Ishikawa (cell line): Measurements from ENCODE around the gene SRGAP1.

Source experiments
- CEBPB ChIP-seq: IDR thresholded peaks from 2 replicates; pipeline ENCODE4 v1.6.1; 2012
- CREB1 ChIP-seq: IDR thresholded peaks from 2 replicates; pipeline ENCODE4 v1.6.1; 2012; ENCODE audit warnings: low read depth
- EGR1 ChIP-seq: IDR thresholded peaks from 2 replicates; pipeline ENCODE4 v1.6.1; 2012
- EP300 ChIP-seq: IDR thresholded peaks from 2 replicates; pipeline ENCODE4 v1.6.1; 2012; ENCODE audit warnings: borderline replicate concordance
- FOXM1 ChIP-seq: IDR thresholded peaks from 2 replicates; pipeline ENCODE4 v1.6.1; 2012; ENCODE audit warnings: low read depth, borderline replicate concordance
- MAX ChIP-seq: IDR thresholded peaks from 2 replicates; pipeline ENCODE4 v1.6.1; 2012
- NFIC ChIP-seq: IDR thresholded peaks from 2 replicates; pipeline ENCODE4 v1.6.1; 2012
- RAD21 ChIP-seq: IDR thresholded peaks from 2 replicates; pipeline ENCODE4 v1.6.1; 2012; ENCODE audit warnings: low read depth
- TAF1 ChIP-seq: IDR thresholded peaks from 2 replicates; pipeline ENCODE4 v1.6.1; 2012; ENCODE audit warnings: low read depth, mild to moderate bottlenecking
- TCF12 ChIP-seq: IDR thresholded peaks from 2 replicates; pipeline ENCODE4 v1.6.1; 2012; ENCODE audit warnings: low read depth
- TEAD4 ChIP-seq: IDR thresholded peaks from 2 replicates; pipeline ENCODE4 v1.6.1; 2012
- YY1 ChIP-seq: IDR thresholded peaks from 2 replicates; pipeline ENCODE4 v1.6.1; 2012; ENCODE audit warnings: low read depth
- ZBTB7A ChIP-seq: IDR thresholded peaks from 2 replicates; pipeline ENCODE4 v1.6.1; 2012; ENCODE audit warnings: low read depth
- TF ChIP-seq, protein P1 (sequence below): IDR thresholded peaks from 2 replicates; pipeline ENCODE4 v1.6.1; 2012
- TF ChIP-seq, protein P2 (sequence below): IDR thresholded peaks from 2 replicates; pipeline ENCODE4 v1.6.1; 2012; ENCODE audit warnings: low read depth, mild to moderate bottlenecking

Gene SRGAP1

GRCh38 chr12:63862187-63862968, 17.9 kb downstream of the SRGAP1 start:
- TF ChIP-seq EP300: peak; percentile 64; the same call in 1 of the 2 replicates
- peak; percentile 95 for TF ChIP-seq TEAD4
- 0 out of 2 replicates have a peak, but pooled peaks have one; percentile 40 for TF ChIP-seq TCF12
- TF ChIP-seq ZBTB7A: no peak
- no peak for TF ChIP-seq FOXM1
- no peak for TF ChIP-seq CREB1
- TF ChIP-seq RAD21: no peak
- no peak for TF ChIP-seq CEBPB
- TF ChIP-seq, protein P1, sequence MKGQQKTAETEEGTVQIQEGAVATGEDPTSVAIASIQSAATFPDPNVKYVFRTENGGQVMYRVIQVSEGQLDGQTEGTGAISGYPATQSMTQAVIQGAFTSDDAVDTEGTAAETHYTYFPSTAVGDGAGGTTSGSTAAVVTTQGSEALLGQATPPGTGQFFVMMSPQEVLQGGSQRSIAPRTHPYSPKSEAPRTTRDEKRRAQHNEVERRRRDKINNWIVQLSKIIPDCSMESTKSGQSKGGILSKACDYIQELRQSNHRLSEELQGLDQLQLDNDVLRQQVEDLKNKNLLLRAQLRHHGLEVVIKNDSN: 0 out of 2 replicates have a peak, but pooled peaks have one; percentile 7
- TF ChIP-seq NFIC: peak; percentile 97
- TF ChIP-seq, protein P2, sequence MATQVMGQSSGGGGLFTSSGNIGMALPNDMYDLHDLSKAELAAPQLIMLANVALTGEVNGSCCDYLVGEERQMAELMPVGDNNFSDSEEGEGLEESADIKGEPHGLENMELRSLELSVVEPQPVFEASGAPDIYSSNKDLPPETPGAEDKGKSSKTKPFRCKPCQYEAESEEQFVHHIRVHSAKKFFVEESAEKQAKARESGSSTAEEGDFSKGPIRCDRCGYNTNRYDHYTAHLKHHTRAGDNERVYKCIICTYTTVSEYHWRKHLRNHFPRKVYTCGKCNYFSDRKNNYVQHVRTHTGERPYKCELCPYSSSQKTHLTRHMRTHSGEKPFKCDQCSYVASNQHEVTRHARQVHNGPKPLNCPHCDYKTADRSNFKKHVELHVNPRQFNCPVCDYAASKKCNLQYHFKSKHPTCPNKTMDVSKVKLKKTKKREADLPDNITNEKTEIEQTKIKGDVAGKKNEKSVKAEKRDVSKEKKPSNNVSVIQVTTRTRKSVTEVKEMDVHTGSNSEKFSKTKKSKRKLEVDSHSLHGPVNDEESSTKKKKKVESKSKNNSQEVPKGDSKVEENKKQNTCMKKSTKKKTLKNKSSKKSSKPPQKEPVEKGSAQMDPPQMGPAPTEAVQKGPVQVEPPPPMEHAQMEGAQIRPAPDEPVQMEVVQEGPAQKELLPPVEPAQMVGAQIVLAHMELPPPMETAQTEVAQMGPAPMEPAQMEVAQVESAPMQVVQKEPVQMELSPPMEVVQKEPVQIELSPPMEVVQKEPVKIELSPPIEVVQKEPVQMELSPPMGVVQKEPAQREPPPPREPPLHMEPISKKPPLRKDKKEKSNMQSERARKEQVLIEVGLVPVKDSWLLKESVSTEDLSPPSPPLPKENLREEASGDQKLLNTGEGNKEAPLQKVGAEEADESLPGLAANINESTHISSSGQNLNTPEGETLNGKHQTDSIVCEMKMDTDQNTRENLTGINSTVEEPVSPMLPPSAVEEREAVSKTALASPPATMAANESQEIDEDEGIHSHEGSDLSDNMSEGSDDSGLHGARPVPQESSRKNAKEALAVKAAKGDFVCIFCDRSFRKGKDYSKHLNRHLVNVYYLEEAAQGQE: no peak
- TF ChIP-seq EGR1: peak; percentile 74
- TF ChIP-seq YY1: no peak
- TF ChIP-seq MAX: no peak; the same call in 1 of the 2 replicates
- TF ChIP-seq TAF1: no peak

GRCh38 chr12:63862969-63863230, 18.4 kb downstream of the SRGAP1 start:
- TF ChIP-seq TAF1 (no peak), MAX (no peak), EP300 (no peak), FOXM1 (no peak), RAD21 (no peak), NFIC (no peak)
- TF ChIP-seq, protein P2: no peak

- no peak for TF ChIP-seq RAD21
- TF ChIP-seq CEBPB: no peak
- no peak for TF ChIP-seq CREB1
- no peak for TF ChIP-seq TAF1
- TF ChIP-seq TEAD4: no peak
- TF ChIP-seq NFIC: no peak
- TF ChIP-seq EP300: no peak
- TF ChIP-seq, protein P1: no peak
- no peak for TF ChIP-seq YY1
- no peak for TF ChIP-seq FOXM1
- TF ChIP-seq MAX: no peak
- no peak for TF ChIP-seq TCF12
These were observed 19.4 kb downstream of the SRGAP1 start for GRCh38 chr12:63863658-63864453.

GRCh38 chr12:63864454-63864706, 19.9 kb downstream of the SRGAP1 start:
- TF ChIP-seq EGR1 (no peak), CREB1 (no peak), ZBTB7A (no peak), EP300 (no peak), TEAD4 (no peak), RAD21 (no peak), CEBPB (no peak), TAF1 (no peak), NFIC (no peak)

DNA sequence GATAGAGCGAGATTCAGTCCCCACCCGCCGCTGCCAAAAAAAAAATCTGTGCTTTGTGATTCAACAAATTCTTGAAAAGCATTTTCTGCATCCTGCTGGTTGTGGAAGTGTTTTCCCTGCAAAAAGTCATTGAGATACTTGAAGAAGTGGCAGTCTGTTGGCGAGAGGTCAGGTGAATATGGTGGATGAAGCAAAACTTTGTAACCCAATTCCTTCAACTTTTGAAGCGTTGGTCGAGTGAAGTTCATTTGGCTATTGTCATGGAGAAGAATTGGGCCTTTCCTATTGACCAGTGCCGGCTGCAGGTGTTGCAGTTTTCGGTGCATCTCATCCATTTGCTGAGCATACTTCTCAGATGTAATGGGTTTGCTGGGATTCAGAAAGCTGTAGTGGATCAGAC, 20.9 kb downstream of the SRGAP1 start:
- TF ChIP-seq ZBTB7A (no peak), EP300 (no peak), YY1 (no peak), TCF12 (no peak)

DNA sequence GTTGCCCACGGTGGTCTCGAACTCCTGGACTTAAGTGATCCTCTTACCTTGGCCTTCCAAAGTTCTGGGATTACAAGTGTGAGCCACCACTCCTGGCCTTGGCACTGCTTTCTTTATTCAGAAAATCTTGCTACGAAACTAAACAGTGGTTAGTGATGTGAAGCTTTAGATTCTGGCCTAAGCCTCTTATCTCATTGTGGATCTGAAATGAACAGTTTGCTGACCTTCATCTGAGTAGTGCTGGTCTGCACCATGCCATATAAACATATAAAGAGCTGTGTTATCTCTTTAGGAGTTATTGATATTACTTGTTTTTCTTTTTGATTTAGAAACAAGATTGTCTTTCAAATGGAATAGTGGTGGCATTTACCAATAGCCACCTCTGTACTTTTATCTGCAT, 22.6 kb downstream of the SRGAP1 start:
- TF ChIP-seq EP300 (no peak), TEAD4 (no peak), CEBPB (no peak)
